GM19467 (cell line): ENCODE data around the gene KRTAP5-1.
"Not testable (repeated sequence)": the region's sequence is repeated elsewhere in the genome, so short reads cannot be mapped to it uniquely, and the experiment has no call there.

ENCODE experiments used
- ATAC-seq: cut with Tn5 transposase; IDR thresholded peaks from one replicate; pipeline ENCODE4 v1.9.1; 2021; ENCODE audit warnings: mild to moderate bottlenecking, moderate library complexity; ENCODE audit not compliant: unreplicated experiment

The KRTAP5-1 gene

GRCh38 chr11:1603629-1604028 lies 18.5 kb upstream of the KRTAP5-1 start:
- no peak for ATAC-seq

- ATAC-seq: not testable (repeated sequence)
Measured at GRCh38 chr11:1601663-1602062, 16.6 kb upstream of the KRTAP5-1 start.

GRCh38 chr11:1600626-1601025 lies 15.5 kb upstream of the KRTAP5-1 start:
- ATAC-seq: no peak

GRCh38 chr11:1598816-1599215 lies 13.7 kb upstream of the KRTAP5-1 start:
- no peak for ATAC-seq

GRCh38 chr11:1598406-1598805 lies 13.3 kb upstream of the KRTAP5-1 start:
- not testable (repeated sequence) for ATAC-seq

- no peak for ATAC-seq
Measured at GRCh38 chr11:1597994-1598380, 12.9 kb upstream of the KRTAP5-1 start, which contains the start of gene KRTAP5-2. KRTAP5-2 (minus strand) TSS chr11:1598294; CDS start chr11:1598250, 44 bp downstream.

- no peak for ATAC-seq
Measured at GRCh38 chr11:1597331-1597993, 12.4 kb upstream of the KRTAP5-1 start.

- ATAC-seq: not testable (repeated sequence)
Measured at GRCh38 chr11:1596576-1597121, 11.6 kb upstream of the KRTAP5-1 start.

GRCh38 chr11:1595994-1596575 lies 11.0 kb upstream of the KRTAP5-1 start:
- ATAC-seq: not testable (repeated sequence)

GRCh38 chr11:1592628-1593027 lies 7.5 kb upstream of the KRTAP5-1 start:
- ATAC-seq: no peak

- no peak for ATAC-seq
Measured at GRCh38 chr11:1589996-1590395, 4.9 kb upstream of the KRTAP5-1 start.

GRCh38 chr11:1589191-1589963 lies 4.3 kb upstream of the KRTAP5-1 start:
- not testable (repeated sequence) for ATAC-seq

GRCh38 chr11:1586699-1587098 lies 1.6 kb upstream of the KRTAP5-1 start:
- no peak for ATAC-seq

- ATAC-seq: not testable (repeated sequence)
Measured at GRCh38 chr11:1582909-1583308, 2.2 kb downstream of the KRTAP5-1 start.

- ATAC-seq: no peak
Measured at GRCh38 chr11:1581976-1582375, 3.1 kb downstream of the KRTAP5-1 start.

GRCh38 chr11:1576825-1577224 lies 8.3 kb downstream of the KRTAP5-1 start:
- ATAC-seq: no peak

GRCh38 chr11:1575756-1576155 lies 9.3 kb downstream of the KRTAP5-1 start:
- not testable (repeated sequence) for ATAC-seq

GRCh38 chr11:1574933-1575242 lies 10.2 kb downstream of the KRTAP5-1 start:
- no peak for ATAC-seq

- ATAC-seq: no peak
Measured at GRCh38 chr11:1574238-1574932, 10.7 kb downstream of the KRTAP5-1 start.

- no peak for ATAC-seq
Measured at GRCh38 chr11:1573903-1574237, 11.2 kb downstream of the KRTAP5-1 start.
